ENCODE data around the gene PRKCA. TPM values are rescaled to one million over a fixed set of nuclear protein-coding genes. Genes with fewer than 3 reads are reported as not detected.

The PRKCA gene
- total and polyA plus RNA-seq, 2 experiments from 2014 or later: 6.4 to 35.4 TPM

DNA sequence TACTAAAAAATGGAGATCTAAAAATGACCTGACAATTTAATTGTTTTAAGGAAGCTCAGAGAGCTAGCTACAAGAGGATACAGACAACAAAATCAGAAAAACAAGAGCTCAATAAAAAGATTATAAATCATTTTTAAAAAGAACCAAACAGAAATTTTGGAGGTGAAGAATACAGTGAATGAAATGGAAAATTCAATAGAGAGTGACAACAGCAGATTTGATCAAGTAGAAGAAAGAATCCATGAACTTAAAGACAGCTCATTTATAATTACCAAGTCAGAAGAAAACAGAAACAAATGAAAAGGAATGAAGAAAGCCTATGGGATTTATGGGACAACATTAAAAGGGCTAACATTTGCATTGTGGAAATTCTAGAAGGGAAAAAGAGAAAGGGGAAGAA is 395.9 kb downstream of the PRKCA start:
- H3K9me3 Mint-ChIP-seq: no peaks in the 10 kb centered on the region
- H3K4me3 Mint-ChIP-seq: no peak overlapping the region
- H3K27me3 Mint-ChIP-seq (ENCODE audit: insufficient read depth, low read depth, poor library complexity): no peaks in the 10 kb centered on the region
- no peak overlapping the region for H3K27ac ChIP-seq (ENCODE audit: low read depth)
- no peak for ATAC-seq
- no peak overlapping the region for H3K27ac Mint-ChIP-seq
- no peaks in the 10 kb centered on the region for H3K79me2 ChIP-seq (replicated peaks; ENCODE audit: insufficient read depth)
- H4K20me1 ChIP-seq (replicated peaks; ENCODE audit: insufficient read depth): no peaks in the 10 kb centered on the region
- no peaks in the 10 kb centered on the region for H3K4me1 Mint-ChIP-seq
- H3K4me1 ChIP-seq (ENCODE audit: insufficient read depth): no peaks in the 10 kb centered on the region
- 0 out of 2 replicates have a peak, but pooled peaks cover 3% of the 10 kb centered on the region for H3K9me2 ChIP-seq (ENCODE audit: insufficient read depth)
- peaks cover 9% of the 10 kb centered on the region; the same call in 1 of the 3 replicates for H3K36me3 Mint-ChIP-seq (ENCODE audit: low read depth)
- H2AFZ ChIP-seq: no peak overlapping the region
- no peaks in the 10 kb centered on the region; the same call in 1 of the 2 replicates for H3K36me3 ChIP-seq (ENCODE audit: insufficient read depth)
- no peaks in the 10 kb centered on the region for H3F3A ChIP-seq (replicated peaks; ENCODE audit: low read depth)
- TF ChIP-seq STAT1 (IDR thresholded peaks at IDR 0.05; ENCODE audit: unreplicated experiment) (no peak), ZNF331 (CRISPR knock-in tag; IDR thresholded peaks at IDR 0.05; ENCODE audit: low read depth) (no peak), EZH2 (IDR thresholded peaks at IDR 0.05; ENCODE audit: low read depth, unreplicated experiment) (no peak), JUNB (IDR thresholded peaks at IDR 0.05; ENCODE audit: unreplicated experiment) (no peak), NANOG (IDR thresholded peaks at IDR 0.05; ENCODE audit: borderline replicate concordance) (no peak), EZH2phosphoT487 (IDR thresholded peaks at IDR 0.05; ENCODE audit: unreplicated experiment) (no peak)
- TF ChIP-seq, protein P1, sequence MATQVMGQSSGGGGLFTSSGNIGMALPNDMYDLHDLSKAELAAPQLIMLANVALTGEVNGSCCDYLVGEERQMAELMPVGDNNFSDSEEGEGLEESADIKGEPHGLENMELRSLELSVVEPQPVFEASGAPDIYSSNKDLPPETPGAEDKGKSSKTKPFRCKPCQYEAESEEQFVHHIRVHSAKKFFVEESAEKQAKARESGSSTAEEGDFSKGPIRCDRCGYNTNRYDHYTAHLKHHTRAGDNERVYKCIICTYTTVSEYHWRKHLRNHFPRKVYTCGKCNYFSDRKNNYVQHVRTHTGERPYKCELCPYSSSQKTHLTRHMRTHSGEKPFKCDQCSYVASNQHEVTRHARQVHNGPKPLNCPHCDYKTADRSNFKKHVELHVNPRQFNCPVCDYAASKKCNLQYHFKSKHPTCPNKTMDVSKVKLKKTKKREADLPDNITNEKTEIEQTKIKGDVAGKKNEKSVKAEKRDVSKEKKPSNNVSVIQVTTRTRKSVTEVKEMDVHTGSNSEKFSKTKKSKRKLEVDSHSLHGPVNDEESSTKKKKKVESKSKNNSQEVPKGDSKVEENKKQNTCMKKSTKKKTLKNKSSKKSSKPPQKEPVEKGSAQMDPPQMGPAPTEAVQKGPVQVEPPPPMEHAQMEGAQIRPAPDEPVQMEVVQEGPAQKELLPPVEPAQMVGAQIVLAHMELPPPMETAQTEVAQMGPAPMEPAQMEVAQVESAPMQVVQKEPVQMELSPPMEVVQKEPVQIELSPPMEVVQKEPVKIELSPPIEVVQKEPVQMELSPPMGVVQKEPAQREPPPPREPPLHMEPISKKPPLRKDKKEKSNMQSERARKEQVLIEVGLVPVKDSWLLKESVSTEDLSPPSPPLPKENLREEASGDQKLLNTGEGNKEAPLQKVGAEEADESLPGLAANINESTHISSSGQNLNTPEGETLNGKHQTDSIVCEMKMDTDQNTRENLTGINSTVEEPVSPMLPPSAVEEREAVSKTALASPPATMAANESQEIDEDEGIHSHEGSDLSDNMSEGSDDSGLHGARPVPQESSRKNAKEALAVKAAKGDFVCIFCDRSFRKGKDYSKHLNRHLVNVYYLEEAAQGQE (IDR thresholded peaks at IDR 0.05; ENCODE audit: unreplicated experiment): no peak
- TF ChIP-seq, protein P2, sequence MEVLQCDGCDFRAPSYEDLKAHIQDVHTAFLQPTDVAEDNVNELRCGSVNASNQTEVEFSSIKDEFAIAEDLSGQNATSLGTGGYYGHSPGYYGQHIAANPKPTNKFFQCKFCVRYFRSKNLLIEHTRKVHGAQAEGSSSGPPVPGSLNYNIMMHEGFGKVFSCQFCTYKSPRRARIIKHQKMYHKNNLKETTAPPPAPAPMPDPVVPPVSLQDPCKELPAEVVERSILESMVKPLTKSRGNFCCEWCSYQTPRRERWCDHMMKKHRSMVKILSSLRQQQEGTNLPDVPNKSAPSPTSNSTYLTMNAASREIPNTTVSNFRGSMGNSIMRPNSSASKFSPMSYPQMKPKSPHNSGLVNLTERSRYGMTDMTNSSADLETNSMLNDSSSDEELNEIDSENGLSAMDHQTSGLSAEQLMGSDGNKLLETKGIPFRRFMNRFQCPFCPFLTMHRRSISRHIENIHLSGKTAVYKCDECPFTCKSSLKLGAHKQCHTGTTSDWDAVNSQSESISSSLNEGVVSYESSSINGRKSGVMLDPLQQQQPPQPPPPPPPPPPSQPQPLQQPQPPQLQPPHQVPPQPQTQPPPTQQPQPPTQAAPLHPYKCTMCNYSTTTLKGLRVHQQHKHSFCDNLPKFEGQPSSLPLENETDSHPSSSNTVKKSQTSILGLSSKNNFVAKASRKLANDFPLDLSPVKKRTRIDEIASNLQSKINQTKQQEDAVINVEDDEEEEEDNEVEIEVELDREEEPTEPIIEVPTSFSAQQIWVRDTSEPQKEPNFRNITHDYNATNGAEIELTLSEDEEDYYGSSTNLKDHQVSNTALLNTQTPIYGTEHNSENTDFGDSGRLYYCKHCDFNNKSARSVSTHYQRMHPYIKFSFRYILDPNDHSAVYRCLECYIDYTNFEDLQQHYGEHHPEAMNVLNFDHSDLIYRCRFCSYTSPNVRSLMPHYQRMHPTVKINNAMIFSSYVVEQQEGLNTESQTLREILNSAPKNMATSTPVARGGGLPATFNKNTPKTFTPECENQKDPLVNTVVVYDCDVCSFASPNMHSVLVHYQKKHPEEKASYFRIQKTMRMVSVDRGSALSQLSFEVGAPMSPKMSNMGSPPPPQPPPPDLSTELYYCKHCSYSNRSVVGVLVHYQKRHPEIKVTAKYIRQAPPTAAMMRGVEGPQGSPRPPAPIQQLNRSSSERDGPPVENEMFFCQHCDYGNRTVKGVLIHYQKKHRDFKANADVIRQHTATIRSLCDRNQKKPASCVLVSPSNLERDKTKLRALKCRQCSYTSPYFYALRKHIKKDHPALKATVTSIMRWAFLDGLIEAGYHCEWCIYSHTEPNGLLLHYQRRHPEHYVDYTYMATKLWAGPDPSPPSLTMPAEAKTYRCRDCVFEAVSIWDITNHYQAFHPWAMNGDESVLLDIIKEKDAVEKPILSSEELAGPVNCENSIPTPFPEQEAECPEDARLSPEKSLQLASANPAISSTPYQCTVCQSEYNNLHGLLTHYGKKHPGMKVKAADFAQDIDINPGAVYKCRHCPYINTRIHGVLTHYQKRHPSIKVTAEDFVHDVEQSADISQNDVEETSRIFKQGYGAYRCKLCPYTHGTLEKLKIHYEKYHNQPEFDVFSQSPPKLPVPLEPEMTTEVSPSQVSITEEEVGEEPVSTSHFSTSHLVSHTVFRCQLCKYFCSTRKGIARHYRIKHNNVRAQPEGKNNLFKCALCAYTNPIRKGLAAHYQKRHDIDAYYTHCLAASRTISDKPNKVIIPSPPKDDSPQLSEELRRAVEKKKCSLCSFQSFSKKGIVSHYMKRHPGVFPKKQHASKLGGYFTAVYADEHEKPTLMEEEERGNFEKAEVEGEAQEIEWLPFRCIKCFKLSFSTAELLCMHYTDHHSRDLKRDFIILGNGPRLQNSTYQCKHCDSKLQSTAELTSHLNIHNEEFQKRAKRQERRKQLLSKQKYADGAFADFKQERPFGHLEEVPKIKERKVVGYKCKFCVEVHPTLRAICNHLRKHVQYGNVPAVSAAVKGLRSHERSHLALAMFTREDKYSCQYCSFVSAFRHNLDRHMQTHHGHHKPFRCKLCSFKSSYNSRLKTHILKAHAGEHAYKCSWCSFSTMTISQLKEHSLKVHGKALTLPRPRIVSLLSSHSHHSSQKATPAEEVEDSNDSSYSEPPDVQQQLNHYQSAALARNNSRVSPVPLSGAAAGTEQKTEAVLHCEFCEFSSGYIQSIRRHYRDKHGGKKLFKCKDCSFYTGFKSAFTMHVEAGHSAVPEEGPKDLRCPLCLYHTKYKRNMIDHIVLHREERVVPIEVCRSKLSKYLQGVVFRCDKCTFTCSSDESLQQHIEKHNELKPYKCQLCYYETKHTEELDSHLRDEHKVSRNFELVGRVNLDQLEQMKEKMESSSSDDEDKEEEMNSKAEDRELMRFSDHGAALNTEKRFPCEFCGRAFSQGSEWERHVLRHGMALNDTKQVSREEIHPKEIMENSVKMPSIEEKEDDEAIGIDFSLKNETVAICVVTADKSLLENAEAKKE (CRISPR knock-in tag; IDR thresholded peaks at IDR 0.05): no peak
- no peaks in the 10 kb centered on the region for H3K27me3 ChIP-seq (ENCODE audit: insufficient read depth)
- H3K4me2 ChIP-seq: no peak overlapping the region
- H3K4me3 ChIP-seq: no peak overlapping the region
- DNase-seq (ENCODE audit: low spot score): no peak
